HCT116 (cell line): ENCODE data around the gene BRSK1.

Experiments
- JUND ChIP-seq: IDR thresholded peaks from 2 replicates; pipeline ENCODE4 v1.6.1; 2012
- POLR2A ChIP-seq: IDR thresholded peaks from 2 replicates; pipeline ENCODE4 v1.7.0; 2011; ENCODE audit warnings: borderline replicate concordance; ENCODE audit not compliant: insufficient read depth, insufficient read length; ENCODE audit errors: extremely low read depth
- POLR2AphosphoS5 ChIP-seq: IDR thresholded peaks from 2 replicates; pipeline ENCODE4 v1.6.1; 2011; ENCODE audit warnings: mild to moderate bottlenecking, low read depth, low read length, moderate library complexity
- SIN3A ChIP-seq: IDR thresholded peaks from 2 replicates; pipeline ENCODE4 v1.6.1; 2012; ENCODE audit warnings: low read depth
- SP1 ChIP-seq: IDR thresholded peaks from 2 replicates; pipeline ENCODE4 v1.6.1; 2012; ENCODE audit warnings: low read depth
- TCF7L2 ChIP-seq: IDR thresholded peaks from 2 replicates; pipeline ENCODE4 v1.7.0; 2011; ENCODE audit warnings: borderline replicate concordance, inconsistent platforms; ENCODE audit not compliant: insufficient read depth, insufficient read length; ENCODE audit errors: extremely low read depth
- YY1 ChIP-seq: IDR thresholded peaks from 2 replicates; pipeline ENCODE4 v1.6.1; 2011; ENCODE audit warnings: low read length, low read depth, moderate library complexity, mild to moderate bottlenecking; ENCODE audit not compliant: insufficient replicate concordance; ENCODE audit errors: extremely low read depth
- ZNF274 ChIP-seq: fragments of 200-500 bp; sonication (Bioruptor generic); IDR thresholded peaks from 2 replicates; pipeline ENCODE4 v1.6.1; 2014; ENCODE audit warnings: mild to moderate bottlenecking, low read depth, low read length, inconsistent platforms
- TF ChIP-seq, protein P1 (sequence below), 3 experiments: fragments of 200-600 bp in 1 of 3; sonication (generic) in 1 of 3; IDR thresholded peaks in 2 of 3; conservative IDR thresholded peaks in 1 of 3; 2 replicates each; pipeline ENCODE4 v1.5.1; 2012 to 2017; ENCODE audit warnings: low read depth in 2 of 3, low read length in 2 of 3, antibody characterized with exemption in 1 of 3, borderline replicate concordance in 1 of 3, control low read depth in 1 of 3, mild to moderate bottlenecking in 1 of 3, mixed read lengths in 1 of 3, mixed run types in 1 of 3, moderate library complexity in 1 of 3; ENCODE audit not compliant: insufficient read depth in 1 of 3
- TF ChIP-seq, protein P2 (sequence below): IDR thresholded peaks from 2 replicates; pipeline ENCODE4 v1.6.1; 2012
- TF ChIP-seq, protein P3 (sequence below): IDR thresholded peaks from 2 replicates; pipeline ENCODE4 v1.6.1; 2012

DNA sequence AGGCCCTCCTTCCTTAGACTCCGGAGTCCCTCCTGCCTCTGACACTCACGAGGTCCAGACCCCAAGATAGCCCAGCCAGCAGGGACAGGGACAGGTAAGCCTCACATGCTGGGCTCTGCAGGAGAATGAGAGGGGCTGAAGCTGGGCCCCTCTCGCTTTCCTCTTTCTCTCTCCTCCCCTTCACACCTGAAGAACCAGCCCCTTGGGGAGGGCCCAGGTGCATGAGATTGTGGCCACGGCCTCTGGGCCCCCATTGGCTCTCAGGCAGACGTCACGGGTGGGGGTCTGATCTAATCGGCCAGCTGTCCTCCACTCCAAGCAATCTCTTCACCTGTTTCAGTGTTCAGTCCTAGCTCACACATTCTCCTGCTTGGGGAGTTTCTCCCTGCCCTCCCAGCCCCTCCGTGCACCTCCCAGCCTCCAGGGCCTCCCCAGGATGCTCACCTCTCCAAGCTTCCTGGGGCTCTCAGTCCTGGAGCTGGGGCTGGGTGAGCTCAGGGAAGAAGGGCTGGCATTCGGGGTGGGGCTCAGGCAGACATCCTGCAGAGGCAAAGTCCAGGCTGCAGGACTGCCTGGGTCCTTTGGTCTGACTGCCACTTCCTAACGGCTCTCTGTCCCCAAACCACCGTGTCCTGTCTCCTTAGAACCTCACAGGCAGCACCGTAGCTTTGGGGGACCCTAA lies 38.5 kb downstream of the BRSK1 start:
- TF ChIP-seq JUND (no peak), POLR2AphosphoS5 (no peak), YY1 (no peak), SIN3A (no peak), POLR2A (no peak), SP1 (no peak), ZNF274 (no peak), TCF7L2 (no peak)
- TF ChIP-seq, protein P1, sequence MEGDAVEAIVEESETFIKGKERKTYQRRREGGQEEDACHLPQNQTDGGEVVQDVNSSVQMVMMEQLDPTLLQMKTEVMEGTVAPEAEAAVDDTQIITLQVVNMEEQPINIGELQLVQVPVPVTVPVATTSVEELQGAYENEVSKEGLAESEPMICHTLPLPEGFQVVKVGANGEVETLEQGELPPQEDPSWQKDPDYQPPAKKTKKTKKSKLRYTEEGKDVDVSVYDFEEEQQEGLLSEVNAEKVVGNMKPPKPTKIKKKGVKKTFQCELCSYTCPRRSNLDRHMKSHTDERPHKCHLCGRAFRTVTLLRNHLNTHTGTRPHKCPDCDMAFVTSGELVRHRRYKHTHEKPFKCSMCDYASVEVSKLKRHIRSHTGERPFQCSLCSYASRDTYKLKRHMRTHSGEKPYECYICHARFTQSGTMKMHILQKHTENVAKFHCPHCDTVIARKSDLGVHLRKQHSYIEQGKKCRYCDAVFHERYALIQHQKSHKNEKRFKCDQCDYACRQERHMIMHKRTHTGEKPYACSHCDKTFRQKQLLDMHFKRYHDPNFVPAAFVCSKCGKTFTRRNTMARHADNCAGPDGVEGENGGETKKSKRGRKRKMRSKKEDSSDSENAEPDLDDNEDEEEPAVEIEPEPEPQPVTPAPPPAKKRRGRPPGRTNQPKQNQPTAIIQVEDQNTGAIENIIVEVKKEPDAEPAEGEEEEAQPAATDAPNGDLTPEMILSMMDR (IDR thresholded peaks at IDR 0.05 in 2 of 3, conservative IDR thresholded peaks at IDR 0.05 in 1 of 3; ENCODE audit: borderline replicate concordance in 1 of 3, insufficient read depth in 1 of 3, low read depth in 2 of 3, low read length in 2 of 3), result no peak
- TF ChIP-seq, protein P2, sequence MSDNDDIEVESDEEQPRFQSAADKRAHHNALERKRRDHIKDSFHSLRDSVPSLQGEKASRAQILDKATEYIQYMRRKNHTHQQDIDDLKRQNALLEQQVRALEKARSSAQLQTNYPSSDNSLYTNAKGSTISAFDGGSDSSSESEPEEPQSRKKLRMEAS, result no peak
- TF ChIP-seq, protein P3, sequence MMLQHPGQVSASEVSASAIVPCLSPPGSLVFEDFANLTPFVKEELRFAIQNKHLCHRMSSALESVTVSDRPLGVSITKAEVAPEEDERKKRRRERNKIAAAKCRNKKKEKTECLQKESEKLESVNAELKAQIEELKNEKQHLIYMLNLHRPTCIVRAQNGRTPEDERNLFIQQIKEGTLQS, result no peak
